Suprapubic skin (tissue), 4 donors: ENCODE results near the gene XYLT1. TPM values are rescaled to one million over a fixed set of nuclear protein-coding genes. Genes with fewer than 3 reads are reported as not detected.

Source experiments
- DNase-seq, 2 donors: peaks; one replicate each; pipeline ENCODE4 v3.0.0-alpha.2; 2019; ENCODE audit warnings: low spot score in 2 of 2
- H3K27ac ChIP-seq: fragments of 200-600 bp; sonication (generic); one replicate; pipeline ENCODE4 v1.5.1; 2019
- H3K27me3 ChIP-seq: fragments of 200-600 bp; sonication (generic); one replicate; pipeline ENCODE4 v1.5.1; 2019
- H3K36me3 ChIP-seq: fragments of 200-600 bp; sonication (generic); one replicate; pipeline ENCODE4 v1.5.1; 2019
- H3K4me1 ChIP-seq: fragments of 200-600 bp; sonication (generic); one replicate; pipeline ENCODE4 v1.5.1; 2019
- H3K4me3 ChIP-seq: fragments of 200-600 bp; sonication (generic); one replicate; pipeline ENCODE4 v1.5.1; 2019; ENCODE audit warnings: mild to moderate bottlenecking
- H3K9me3 ChIP-seq: fragments of 200-600 bp; sonication (generic); one replicate; pipeline ENCODE4 v1.5.1; 2019
- CTCF ChIP-seq, 2 donors: fragments of 200-600 bp in 1 of 2; fragments of 450-650 bp in 1 of 2; sonication (generic) in 1 of 2; IDR thresholded peaks; one replicate each; pipeline ENCODE4 v1.5.1; 2016 to 2019; ENCODE audit warnings: antibody characterized with exemption in 2 of 2, mild to moderate bottlenecking in 1 of 2, moderate library complexity in 1 of 2
- EP300 ChIP-seq: sonication (generic); formaldehyde crosslinking; IDR thresholded peaks from one replicate; pipeline ENCODE4 v1.6.1; 2017; ENCODE audit warnings: antibody characterized with exemption
- POLR2A ChIP-seq, 2 donors: fragments of 450-650 bp; IDR thresholded peaks; one replicate each; pipeline ENCODE4 v1.6.1; 2017; ENCODE audit warnings: antibody characterized with exemption in 2 of 2, mild to moderate bottlenecking in 2 of 2, moderate library complexity in 2 of 2
- POLR2AphosphoS5 ChIP-seq, 3 donors: sonication (generic); formaldehyde crosslinking; IDR thresholded peaks; one replicate each; pipeline ENCODE4 v1.6.1; 2017; ENCODE audit warnings: antibody characterized with exemption in 3 of 3
- WGBS: methylation state at CpG from one replicate; pipeline ENCODE4 v1.1.5; 2018; 5-methylcytosine and 5-hydroxymethylcytosine counted together
- total RNA-seq, 4 donors: library from RNA; depleted of rRNA; stranded (reverse); fragments of >200 nt; gene quantifications; one replicate each; pipeline ENCODE4 v1.1.0, GENCODE V29; 2016

The XYLT1 gene
- total RNA-seq, 4 donors from 2014 or later = 23.5 to 30.6 (median 25.7) TPM

- Histone ChIP-seq H3K36me3 (no peaks in the 10 kb centered on the region), H3K4me1 (peaks cover 29% of the 10 kb centered on the region), H3K27ac (no peak overlapping the region), H3K4me3 (no peak overlapping the region), H3K9me3 (no peaks in the 10 kb centered on the region), H3K27me3 (no peaks in the 10 kb centered on the region)
- no peak for DNase-seq
- no peak for TF ChIP-seq POLR2AphosphoS5 (IDR thresholded peaks at IDR 0.05)
- TF ChIP-seq CTCF (IDR thresholded peaks at IDR 0.05) = no peak
- TF ChIP-seq EP300 = no peak
- no peak for TF ChIP-seq POLR2A (IDR thresholded peaks at IDR 0.05)
- WGBS = 21% methylated on average over 7 of the region's 7 CpGs
These were observed 91.6 kb downstream of the XYLT1 start for GRCh38 chr16:17379121-17379571.

- no peaks in the 10 kb centered on the region for H3K27me3 ChIP-seq
- H3K4me1 ChIP-seq = peaks cover 25% of the 10 kb centered on the region
- TF ChIP-seq POLR2A (IDR thresholded peaks at IDR 0.05) = no peak
- no peak for TF ChIP-seq CTCF (IDR thresholded peaks at IDR 0.05)
- TF ChIP-seq EP300 = no peak
- no peak for TF ChIP-seq POLR2AphosphoS5 (IDR thresholded peaks at IDR 0.05)
- WGBS = 66% methylated on average over 10 of the region's 11 CpGs
- H3K4me3 ChIP-seq = no peak overlapping the region
- H3K9me3 ChIP-seq = no peaks in the 10 kb centered on the region
- H3K27ac ChIP-seq = no peak overlapping the region
- no peaks in the 10 kb centered on the region for H3K36me3 ChIP-seq
- DNase-seq = no peak
These were observed 93.1 kb downstream of the XYLT1 start for GRCh38 chr16:17377360-17378324.

- Histone ChIP-seq H3K4me1 (peaks cover 29% of the 10 kb centered on the region), H3K36me3 (no peaks in the 10 kb centered on the region), H3K9me3 (no peaks in the 10 kb centered on the region), H3K4me3 (no peak overlapping the region), H3K27ac (no peak overlapping the region), H3K27me3 (no peaks in the 10 kb centered on the region)
- DNase-seq = no peak
- TF ChIP-seq CTCF (IDR thresholded peaks at IDR 0.05) (no peak), EP300 (no peak), POLR2A (IDR thresholded peaks at IDR 0.05) (no peak), POLR2AphosphoS5 (IDR thresholded peaks at IDR 0.05) (no peak)
- WGBS = 81% methylated on average over 17 of the region's 17 CpGs
These were observed 95.1 kb downstream of the XYLT1 start for GRCh38 chr16:17375461-17376304.

- Histone ChIP-seq H3K27me3 (no peaks in the 10 kb centered on the region), H3K9me3 (no peaks in the 10 kb centered on the region), H3K27ac (no peak overlapping the region), H3K4me3 (no peak overlapping the region), H3K4me1 (peaks cover 38% of the 10 kb centered on the region), H3K36me3 (no peaks in the 10 kb centered on the region)
- DNase-seq = no peak
- TF ChIP-seq EP300 (no peak), CTCF (IDR thresholded peaks at IDR 0.05) (no peak), POLR2AphosphoS5 (IDR thresholded peaks at IDR 0.05) (no peak), POLR2A (IDR thresholded peaks at IDR 0.05) (no peak)
- 95% methylated on average over 3 of the region's 3 CpGs for WGBS
These were observed 96.0 kb downstream of the XYLT1 start for GRCh38 chr16:17374668-17375255.
